Measurements from ENCODE around the gene KIAA2012.
A peak's percentile ranks its signal among the peaks of the same experiment; 100 is the strongest.
"Not testable (repeated sequence)": the region's sequence is repeated elsewhere in the genome, so short reads cannot be mapped to it uniquely, and the experiment has no call there.

The KIAA2012 gene

DNA sequence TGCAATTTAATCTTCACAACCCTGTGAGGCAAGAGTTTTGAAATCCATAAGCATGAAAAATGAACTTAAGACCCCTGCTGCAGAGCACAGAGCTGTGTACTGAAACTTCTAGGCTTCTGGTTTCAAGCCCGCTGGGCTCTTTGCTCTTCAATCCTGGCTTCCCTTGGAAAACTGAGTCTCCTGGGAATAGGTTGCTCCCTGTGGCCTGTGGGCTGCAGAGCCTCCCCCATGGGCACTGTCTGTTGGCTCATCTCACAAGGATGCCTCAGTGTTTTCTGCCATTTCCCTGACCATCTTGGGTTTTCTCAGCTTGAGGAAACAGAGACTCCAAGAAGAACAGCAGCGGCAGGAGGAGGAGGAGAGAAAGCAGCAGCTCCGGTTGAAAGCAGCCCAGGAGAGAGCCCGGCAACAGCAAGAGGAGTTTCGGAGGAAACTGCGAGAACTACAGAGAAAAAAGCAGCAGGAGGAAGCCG, 120.9 kb downstream of the KIAA2012 start:
- no peak for DNase-seq (ENCODE audit: low read depth in 2 of 2)

DNA sequence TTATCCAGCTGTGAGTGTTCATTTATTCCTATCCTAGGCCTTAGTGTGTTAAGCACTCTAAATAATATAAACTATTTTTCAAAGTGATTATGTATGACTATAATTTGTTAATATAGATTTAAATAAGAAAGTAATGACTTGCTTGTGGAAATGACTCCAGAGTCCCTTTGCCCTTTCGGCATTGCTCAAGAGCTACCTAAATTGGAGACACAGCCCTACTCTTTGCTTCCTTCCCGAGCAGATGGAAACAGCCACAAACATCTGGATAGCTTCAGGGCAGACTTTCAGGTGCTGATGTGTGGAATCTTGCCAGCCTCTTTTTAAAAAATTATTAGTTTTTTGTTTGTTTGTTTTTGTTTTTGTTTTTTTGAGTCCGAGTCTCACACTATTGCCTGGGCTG, 121.4 kb downstream of the KIAA2012 start:
- no peak for DNase-seq (ENCODE audit: low read depth in 2 of 2)

DNA sequence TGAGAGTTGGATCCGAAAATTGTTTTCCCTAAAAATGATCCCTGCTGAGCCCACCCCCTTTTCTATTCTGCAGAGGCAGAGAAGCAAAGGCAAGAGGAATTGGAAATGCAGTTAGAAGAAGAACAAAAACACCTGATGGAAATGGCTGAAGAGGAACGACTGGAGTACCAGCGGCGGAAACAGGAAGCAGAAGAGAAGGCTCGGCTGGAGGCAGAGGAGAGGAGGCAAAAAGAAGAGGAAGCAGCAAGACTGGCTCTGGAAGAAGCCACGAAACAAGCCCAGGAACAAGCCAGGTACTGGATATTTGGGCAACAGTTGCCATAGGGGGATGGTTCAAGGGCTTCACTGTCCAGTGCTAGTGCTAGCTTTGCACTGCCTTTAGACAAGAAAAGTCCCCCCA, 123.7 kb downstream of the KIAA2012 start:
- DNase-seq (ENCODE audit: low read depth in 2 of 2): no peak

DNA sequence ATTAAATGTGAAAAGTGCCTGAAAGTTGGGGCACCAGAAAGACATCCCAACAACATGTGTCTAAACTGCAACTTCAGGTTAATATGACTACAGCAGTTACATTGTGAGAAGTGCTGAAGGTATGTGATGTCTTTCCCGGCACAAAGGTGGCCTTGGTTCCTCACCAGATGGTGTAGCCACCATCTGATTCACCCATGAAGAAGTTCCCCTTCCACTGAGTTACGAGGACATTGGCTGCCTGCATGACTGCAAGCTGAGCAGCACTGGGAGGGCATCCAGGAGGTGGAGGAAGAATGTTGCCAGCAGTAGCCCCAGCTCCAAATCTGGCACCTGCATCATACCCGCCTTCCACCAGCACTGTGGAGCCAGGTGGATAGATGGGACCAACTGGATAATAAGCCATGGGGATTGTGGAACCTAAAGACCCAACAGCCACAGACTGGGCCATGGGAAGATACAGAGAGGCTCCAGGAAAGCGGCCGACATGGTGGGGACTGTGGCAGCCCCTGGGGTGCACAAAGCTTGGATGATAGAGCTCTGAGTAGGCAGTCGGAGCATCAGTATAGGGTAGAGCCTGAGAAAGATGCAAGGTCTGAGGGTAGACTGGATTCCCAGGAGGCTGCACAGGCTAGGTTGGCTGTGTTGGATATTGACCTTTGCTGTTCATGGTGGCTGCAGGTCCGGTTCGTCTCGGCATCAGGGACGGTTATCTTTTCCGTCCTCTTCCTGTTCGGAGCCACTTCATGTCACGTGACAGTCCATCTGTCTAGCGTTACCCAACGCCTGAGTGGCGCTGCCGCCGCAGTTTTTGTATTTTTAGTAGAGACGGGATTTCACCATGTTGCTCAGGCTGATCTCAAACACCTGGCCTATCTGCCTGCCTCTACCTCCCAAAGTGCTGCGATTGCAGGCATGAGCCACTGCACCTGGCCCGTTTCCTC, 128.4 kb downstream of the KIAA2012 start:
- DNase-seq (ENCODE audit: low read depth in 2 of 2): no peak

DNA sequence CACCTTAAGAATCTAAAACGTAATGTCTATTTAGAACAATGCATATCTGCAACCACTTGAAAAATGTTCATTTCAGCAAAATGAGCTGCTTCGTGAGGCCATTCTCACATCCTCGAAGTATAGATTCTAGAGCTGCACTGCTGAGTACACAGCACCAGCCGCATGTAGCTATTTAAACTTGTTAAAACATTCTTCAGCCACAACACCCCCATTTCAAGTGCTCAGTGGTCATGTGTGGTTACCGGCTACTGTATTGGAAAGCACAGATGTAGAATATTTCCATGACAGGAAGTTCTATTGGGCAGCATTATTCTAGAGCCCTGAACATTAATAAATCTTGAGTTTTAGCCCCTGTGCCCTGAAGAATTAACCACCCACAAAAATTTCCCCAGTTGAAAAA, 130.3 kb downstream of the KIAA2012 start:
- DNase-seq (ENCODE audit: low read depth in 2 of 2): no peak

DNA sequence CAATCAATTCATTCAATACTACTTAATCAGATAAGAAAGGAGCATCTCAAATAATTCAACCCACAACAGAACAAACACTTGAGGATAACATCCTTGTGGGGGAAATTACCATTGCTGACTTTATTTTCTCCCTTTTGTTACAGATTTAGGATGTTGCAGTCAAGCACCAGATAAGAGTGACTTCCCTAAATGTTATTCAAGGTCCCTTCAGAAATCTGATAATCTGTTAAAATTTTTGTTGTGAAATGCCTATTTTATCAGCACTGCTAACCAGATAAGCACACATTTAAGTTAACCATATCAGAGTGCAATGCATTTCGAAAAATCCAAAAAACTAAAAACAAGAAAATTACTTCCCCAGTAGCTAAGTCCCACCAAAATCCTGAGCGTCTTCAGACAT, 131.8 kb downstream of the KIAA2012 start:
- no peak for DNase-seq (ENCODE audit: low read depth in 2 of 2)

DNA sequence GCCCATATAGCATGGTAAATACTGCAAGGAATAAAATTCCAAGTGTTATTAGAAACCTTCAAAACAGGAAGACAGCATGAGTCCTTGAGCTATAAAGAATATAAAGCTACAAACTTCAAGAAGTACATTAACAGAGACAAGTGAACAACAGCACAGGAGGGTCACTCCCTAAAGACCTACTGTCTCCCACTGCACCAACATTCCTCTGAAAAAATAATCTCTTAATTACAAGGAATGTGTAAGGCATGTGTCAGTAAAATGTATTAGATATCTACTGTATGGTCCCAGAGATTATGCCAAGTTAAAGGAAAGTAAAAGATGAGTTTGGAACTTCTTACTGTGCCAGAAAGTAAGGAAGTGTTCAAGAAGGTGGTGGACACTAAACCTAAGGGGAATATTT, 135.5 kb downstream of the KIAA2012 start:
- DNase-seq (ENCODE audit: low read depth in 2 of 2): no peak

DNA sequence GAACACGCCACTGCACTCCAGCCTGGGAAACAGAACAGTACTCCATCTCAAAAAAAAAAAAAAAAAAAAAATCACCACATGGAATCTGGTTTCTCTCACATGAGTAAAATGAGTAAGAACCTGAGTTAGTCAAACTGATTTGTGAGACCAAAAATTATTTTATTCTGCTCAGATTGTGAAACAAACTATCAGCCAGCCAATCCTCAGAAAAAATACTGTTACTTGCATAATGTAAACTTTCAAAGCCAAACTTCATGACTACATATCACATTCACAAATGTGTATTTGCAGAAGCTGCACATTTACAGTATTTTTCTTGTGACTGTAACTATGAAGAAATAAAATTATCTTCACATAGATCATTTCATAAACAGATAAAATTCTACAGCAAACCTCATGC, 142.1 kb downstream of the KIAA2012 start:
- DNase-seq (ENCODE audit: low read depth in 2 of 2): no peak

DNA sequence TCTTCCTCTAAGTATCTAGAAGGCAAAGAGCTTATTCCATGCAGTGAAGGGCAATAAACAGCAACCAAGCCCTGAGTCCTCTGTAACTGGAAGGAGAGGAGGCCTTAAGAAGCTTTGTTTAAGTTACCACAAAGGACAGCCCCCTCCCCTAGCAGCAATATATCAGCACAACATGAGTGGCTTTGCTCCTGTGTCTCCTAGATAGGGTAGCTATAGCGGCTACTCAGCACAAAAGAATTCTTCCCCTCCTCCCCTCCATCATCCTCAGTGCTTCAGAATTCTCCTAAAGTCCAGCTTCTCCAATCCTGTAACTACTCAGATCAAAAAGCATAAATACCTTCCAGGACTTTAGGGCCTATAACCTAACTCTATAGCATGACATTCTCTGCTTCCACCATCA, 148.8 kb downstream of the KIAA2012 start:
- peak; percentile 20 to 22 for DNase-seq (ENCODE audit: low read depth in 2 of 2)

DNA sequence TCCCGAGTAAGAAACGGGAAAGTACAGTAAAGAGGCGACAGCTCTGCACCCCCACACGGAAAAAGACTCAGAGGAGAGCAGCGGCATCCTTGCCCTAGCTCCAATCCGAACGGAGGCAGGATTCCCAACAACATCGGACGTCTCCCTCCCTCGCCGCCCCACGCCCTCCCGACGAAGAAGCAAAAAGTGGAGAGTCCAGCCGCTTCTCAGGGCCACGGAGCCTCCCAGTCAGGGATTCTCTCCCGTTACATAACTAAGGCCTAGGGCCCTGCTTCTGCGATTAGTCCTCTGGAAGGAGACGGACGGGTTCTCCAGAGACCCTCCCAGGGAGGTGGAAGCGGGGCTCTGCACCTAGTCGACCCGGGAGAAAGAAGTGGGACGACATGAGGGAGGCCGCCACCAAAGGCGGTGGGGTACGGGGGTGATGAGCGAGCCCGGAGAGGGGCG, 164.8 kb downstream of the KIAA2012 start:
- DNase-seq (ENCODE audit: low read depth in 2 of 2): peak; percentile 4 to 12

DNA sequence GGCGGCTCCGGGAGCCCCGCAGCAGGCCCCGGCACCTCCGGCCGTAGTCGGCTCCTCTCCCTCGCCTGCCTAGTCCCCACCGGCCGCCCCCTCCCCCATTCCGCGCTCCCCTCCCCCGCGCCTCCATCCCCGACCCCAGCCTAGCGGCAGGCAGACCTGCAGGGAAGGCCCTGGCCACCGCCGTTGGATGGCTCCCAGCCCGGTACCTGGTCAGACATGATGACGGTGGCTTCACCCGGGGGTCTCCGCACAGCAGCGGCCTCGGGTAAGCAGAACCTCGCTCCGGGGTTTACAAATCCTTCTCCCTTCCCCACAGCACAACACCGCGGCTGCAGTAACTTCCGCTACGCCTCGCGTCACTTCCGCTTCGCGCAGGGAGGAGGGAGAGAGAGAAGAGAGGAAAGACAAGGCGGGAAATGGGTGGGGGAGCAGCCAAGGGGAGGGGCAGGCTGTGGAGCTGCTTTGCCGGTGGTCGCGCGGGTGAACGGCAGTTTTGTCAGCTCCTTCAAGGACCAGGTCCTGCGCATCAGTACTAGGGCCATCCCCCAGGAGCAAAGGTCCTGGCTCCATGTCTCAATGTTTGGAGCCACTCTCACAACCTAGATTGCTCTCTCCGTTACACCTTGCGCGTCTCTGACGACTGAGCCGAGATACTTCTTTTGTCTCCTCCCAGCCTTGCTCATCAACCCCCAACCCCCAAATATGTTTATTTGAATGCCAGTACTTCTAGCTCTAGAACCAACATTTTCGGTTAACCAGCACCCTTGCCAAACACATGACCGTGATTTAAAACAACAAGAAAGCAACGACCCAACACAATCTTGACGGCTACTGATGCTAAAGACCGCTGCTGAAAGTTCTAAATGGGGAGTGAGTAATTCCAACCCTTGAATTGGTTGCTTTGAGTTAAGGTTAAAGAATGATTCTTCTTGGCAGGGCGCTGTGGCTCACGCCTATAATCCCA, 165.5 kb downstream of the KIAA2012 start, which contains the start of gene SUMO1:
TSS of gene SUMO1 (minus strand) at position 364 of the 964 bp plus-strand sequence. CDS start at position 218, 146 bp downstream.
- peak; percentile 75 for DNase-seq (ENCODE audit: low read depth in 2 of 2)

DNA sequence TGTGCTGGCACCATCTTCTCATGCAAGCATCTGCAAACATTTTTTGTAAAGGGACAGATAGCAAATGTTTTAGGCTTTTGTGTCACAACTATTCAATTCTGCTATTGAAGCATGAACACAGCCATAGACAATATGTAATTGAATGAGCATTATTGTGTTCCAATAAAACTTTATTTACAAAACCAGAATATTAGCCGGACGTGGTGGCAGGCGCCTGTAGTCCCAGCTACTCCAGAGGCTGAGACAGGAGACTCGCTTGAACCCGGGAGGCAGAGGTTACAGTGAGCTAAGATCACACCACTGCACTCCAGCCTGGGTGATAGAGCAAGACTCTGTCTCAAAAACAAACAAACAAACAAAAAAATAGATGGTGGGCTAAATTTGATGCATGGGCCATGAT, 174.7 kb downstream of the KIAA2012 start:
- not testable (repeated sequence) for DNase-seq (ENCODE audit: low read depth in 2 of 2)

DNA sequence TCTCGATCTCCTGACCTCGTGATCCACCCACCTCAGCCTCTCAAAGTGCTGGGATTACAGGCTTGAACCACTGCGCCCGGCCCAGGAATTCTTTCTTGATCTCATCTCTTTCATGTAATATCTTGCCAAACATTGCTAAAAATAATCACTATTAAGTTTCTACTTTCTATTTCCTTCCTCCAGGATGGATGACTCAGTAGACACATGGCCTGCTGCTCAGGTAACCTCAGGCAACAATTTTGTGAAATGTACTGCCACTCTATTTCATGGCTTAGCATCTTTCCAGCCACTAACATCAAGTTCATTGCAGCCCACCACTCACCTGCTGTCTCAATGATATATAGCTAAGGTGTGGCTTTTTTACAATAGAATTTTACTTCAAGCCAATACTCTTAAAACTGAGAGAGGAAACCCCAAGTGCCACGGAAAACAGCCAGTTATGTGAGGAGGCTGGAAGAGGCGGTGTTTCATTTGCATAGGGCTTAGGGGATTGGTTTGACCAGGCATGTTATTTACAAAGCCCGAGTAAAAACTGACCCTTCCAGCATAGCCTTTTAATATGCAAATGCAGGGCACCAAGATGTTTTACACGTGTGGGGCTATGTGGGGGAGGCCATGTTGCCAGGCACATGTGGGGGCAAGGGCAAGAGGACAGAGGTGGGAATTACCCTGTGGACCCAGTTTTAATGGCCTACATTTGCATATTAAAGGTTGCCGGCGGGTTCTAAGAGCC, 176.6 kb downstream of the KIAA2012 start:
- DNase-seq (ENCODE audit: low read depth in 2 of 2): no peak

DNA sequence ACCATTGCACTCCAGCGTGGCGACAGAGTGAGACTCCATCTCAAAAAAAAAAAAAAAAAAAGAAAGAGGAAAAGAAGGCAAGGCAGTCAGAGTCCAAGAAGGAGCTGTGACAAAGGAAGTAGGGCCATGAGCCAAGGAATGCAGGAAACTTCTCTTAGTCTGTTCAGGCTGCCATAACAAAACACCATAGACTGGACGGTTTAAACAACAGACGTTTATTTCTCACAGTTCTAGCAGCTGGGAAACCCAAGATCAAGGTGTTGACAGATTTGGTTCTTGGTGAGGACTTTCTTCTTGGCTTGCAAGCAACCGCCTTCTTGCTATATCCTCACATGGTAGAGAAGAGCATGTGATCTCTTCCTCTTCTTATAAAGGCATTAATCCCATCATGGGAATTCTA, 178.4 kb downstream of the KIAA2012 start:
- DNase-seq (ENCODE audit: low read depth in 2 of 2): no peak

Data from fibroblast of skin of left quadriceps (primary cell).